ENCODE results near the gene MRNIP.

GRCh38 chr5:179892255-179892654 is 33.6 kb upstream of the MRNIP start:
- no peak for TF ChIP-seq CTCF (IDR thresholded peaks at IDR 0.05; ENCODE audit: insufficient read depth, low read length, poor library complexity, severe bottlenecking)
- no peak for TF ChIP-seq EZH2phosphoT487 (conservative IDR thresholded peaks at IDR 0.05; ENCODE audit: low read length)

Measured in SU-DHL-6 (cell line).